ENCODE results near the gene LRRC49.

GRCh38 chr15:70954171-70954570 lies 61.5 kb downstream of the LRRC49 start:
- no peak for TF ChIP-seq CTCF (IDR thresholded peaks at IDR 0.05; ENCODE audit: borderline replicate concordance, extremely low read depth, low read length, poor library complexity, severe bottlenecking)
- no peak for TF ChIP-seq EZH2 (IDR thresholded peaks at IDR 0.05; ENCODE audit: borderline replicate concordance, low read depth, low read length, severe bottlenecking)

Data from DND-41 (cell line).